Left ventricle myocardium inferior (tissue), 1 donor: Measurements from ENCODE around the gene CDH5. TPM values are rescaled to one million over a fixed set of nuclear protein-coding genes. Genes with fewer than 3 reads are reported as not detected.

Source experiments
- DNase-seq: peaks from one replicate; pipeline ENCODE4 v3.0.0-alpha.2; 2020
- H3K27ac ChIP-seq: fragments of 200-600 bp; replicated peaks from 2 replicates; pipeline ENCODE4 v1.8.0; 2021
- H3K27me3 ChIP-seq: fragments of 200-600 bp; 2 replicates; pipeline ENCODE4 v1.8.0; 2021; ENCODE audit warnings: low read depth
- H3K36me3 ChIP-seq: fragments of 200-600 bp; 2 replicates; pipeline ENCODE4 v1.8.0; 2021
- H3K4me1 ChIP-seq: fragments of 200-600 bp; 2 replicates; pipeline ENCODE4 v1.8.0; 2021
- H3K4me3 ChIP-seq: fragments of 200-600 bp; 2 replicates; pipeline ENCODE4 v1.8.0; 2021; ENCODE audit warnings: mild to moderate bottlenecking, moderate library complexity
- H3K9me3 ChIP-seq: fragments of 200-600 bp; replicated peaks from 2 replicates; pipeline ENCODE4 v1.8.0; 2021
- intact Hi-C: fragments of 100-400 bp; cut with micrococcal nuclease; formaldehyde crosslinking; loops from one replicate; pipeline ENCODE4 v1.11.0; 2022
- total RNA-seq: library from RNA; stranded (reverse); fragmentation: NEBNext Ultra II Directional; extraction: Animal tissue kit (Norgen Biotek cat#: 25700); gene quantifications from one replicate; pipeline ENCODE4 v1.2.1, GENCODE V29; 2021
- TF ChIP-seq, protein P1 (sequence below): fragments of 200-600 bp; IDR thresholded peaks from 2 replicates; pipeline ENCODE4 v1.8.0; 2021; ENCODE audit warnings: antibody characterized with exemption, mild to moderate bottlenecking, borderline replicate concordance
- donor health status: DM: no; HTN: yes; CAD: no; lungs with severe emphysema.

The CDH5 gene
- total RNA-seq, 1 donor from 2014 or later, result 47.1 TPM

DNA sequence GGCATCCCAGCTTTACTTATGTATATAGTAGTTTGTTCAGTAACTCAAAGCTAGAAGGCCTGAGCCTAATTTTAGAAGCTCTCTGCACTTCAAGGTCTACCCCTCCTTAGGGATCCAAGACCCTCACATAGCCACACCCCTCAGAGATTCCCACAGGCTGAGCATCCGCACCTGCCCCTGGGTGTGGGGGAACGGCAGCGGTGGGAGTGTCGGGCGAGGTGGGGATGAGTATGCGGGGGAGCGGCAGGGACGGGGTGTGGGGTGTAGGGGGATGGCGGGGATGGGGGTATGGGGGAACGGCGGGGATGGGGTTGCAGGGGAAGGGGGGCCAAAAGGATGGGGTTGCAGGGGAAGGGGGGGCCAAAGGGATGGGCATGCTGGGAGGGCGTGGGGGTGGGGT is 35.7 kb downstream of the CDH5 start:
- TF ChIP-seq, protein P1, sequence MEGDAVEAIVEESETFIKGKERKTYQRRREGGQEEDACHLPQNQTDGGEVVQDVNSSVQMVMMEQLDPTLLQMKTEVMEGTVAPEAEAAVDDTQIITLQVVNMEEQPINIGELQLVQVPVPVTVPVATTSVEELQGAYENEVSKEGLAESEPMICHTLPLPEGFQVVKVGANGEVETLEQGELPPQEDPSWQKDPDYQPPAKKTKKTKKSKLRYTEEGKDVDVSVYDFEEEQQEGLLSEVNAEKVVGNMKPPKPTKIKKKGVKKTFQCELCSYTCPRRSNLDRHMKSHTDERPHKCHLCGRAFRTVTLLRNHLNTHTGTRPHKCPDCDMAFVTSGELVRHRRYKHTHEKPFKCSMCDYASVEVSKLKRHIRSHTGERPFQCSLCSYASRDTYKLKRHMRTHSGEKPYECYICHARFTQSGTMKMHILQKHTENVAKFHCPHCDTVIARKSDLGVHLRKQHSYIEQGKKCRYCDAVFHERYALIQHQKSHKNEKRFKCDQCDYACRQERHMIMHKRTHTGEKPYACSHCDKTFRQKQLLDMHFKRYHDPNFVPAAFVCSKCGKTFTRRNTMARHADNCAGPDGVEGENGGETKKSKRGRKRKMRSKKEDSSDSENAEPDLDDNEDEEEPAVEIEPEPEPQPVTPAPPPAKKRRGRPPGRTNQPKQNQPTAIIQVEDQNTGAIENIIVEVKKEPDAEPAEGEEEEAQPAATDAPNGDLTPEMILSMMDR, result no peak
- no peak overlapping the region for H3K4me3 ChIP-seq
- peaks cover 16% of the 10 kb centered on the region for H3K36me3 ChIP-seq
- peaks cover 8% of the 10 kb centered on the region for H3K27me3 ChIP-seq
- peak overlapping the region; percentile 73 for H3K27ac ChIP-seq
- intact Hi-C loops, result no loop called here
- peaks cover 7% of the 10 kb centered on the region for H3K9me3 ChIP-seq
- H3K4me1 ChIP-seq, result peaks cover 47% of the 10 kb centered on the region
- DNase-seq, result no peak

DNA sequence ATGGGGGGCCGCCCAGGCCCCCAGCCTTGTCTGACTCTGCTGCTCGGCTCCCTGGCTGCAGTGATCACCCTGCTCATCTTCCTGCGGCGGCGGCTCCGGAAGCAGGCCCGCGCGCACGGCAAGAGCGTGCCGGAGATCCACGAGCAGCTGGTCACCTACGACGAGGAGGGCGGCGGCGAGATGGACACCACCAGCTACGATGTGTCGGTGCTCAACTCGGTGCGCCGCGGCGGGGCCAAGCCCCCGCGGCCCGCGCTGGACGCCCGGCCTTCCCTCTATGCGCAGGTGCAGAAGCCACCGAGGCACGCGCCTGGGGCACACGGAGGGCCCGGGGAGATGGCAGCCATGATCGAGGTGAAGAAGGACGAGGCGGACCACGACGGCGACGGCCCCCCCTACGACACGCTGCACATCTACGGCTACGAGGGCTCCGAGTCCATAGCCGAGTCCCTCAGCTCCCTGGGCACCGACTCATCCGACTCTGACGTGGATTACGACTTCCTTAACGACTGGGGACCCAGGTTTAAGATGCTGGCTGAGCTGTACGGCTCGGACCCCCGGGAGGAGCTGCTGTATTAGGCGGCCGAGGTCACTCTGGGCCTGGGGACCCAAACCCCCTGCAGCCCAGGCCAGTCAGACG is 36.2 kb downstream of the CDH5 start:
- Histone ChIP-seq H3K27me3 (peaks cover 8% of the 10 kb centered on the region), H3K4me1 (peaks cover 52% of the 10 kb centered on the region), H3K36me3 (peaks cover 16% of the 10 kb centered on the region), H3K9me3 (peaks cover 7% of the 10 kb centered on the region), H3K4me3 (no peak overlapping the region), H3K27ac (no peak overlapping the region)
- no peak for DNase-seq
- TF ChIP-seq, protein P1, result no peak
- intact Hi-C loops, result no loop called here

DNA sequence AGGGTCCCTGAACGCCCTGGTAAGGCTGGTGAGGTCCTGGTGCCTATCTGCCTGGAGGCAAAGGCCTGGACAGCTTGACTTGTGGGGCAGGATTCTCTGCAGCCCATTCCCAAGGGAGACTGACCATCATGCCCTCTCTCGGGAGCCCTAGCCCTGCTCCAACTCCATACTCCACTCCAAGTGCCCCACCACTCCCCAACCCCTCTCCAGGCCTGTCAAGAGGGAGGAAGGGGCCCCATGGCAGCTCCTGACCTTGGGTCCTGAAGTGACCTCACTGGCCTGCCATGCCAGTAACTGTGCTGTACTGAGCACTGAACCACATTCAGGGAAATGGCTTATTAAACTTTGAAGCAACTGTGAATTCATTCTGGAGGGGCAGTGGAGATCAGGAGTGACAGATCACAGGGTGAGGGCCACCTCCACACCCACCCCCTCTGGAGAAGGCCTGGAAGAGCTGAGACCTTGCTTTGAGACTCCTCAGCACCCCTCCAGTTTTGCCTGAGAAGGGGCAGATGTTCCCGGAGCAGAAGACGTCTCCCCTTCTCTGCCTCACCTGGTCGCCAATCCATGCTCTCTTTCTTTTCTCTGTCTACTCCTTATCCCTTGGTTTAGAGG is 37.1 kb downstream of the CDH5 start:
- intact Hi-C loops, result no loop called here
- peaks cover 16% of the 10 kb centered on the region for H3K36me3 ChIP-seq
- H3K27ac ChIP-seq, result no peak overlapping the region
- H3K9me3 ChIP-seq, result peaks cover 7% of the 10 kb centered on the region
- H3K4me1 ChIP-seq, result peaks cover 52% of the 10 kb centered on the region
- DNase-seq, result no peak
- H3K27me3 ChIP-seq, result peaks cover 8% of the 10 kb centered on the region
- TF ChIP-seq, protein P1, result no peak
- no peak overlapping the region for H3K4me3 ChIP-seq

DNA sequence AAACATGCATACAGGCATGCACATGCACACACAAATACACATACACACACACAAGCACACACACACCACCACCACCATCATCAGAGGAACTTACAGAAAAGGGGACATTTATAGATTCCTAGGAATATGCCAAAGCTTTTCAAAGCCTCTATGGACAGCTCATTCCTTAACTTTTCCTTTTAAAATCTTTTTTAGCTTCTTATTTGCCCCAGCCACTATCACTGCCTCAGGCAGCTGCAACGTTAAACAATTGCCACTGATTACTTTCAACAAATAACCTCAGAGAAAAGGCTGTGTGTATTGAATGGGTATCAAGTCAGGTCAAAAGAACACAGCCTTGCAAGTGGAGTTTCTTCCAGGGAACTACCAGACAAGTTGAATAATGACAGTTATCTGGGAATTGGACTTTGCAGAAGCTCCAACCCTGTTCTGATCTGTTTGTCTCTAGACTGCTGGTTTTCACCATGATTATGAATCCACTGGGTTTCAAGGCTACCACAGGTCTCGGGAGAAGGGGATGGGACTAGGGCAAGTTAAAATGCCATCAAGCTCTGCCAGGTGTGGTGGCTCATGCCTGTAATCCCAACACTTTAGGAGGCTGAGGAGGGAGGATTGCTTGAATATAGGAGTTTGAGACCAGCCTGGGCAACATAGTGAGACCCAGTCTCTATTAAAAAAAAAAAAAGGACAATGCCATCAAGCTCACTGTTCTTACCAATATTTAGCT is 38.7 kb downstream of the CDH5 start:
- H3K27ac ChIP-seq, result no peak overlapping the region
- no peak for DNase-seq
- H3K4me1 ChIP-seq, result peaks cover 45% of the 10 kb centered on the region
- peaks cover 8% of the 10 kb centered on the region for H3K27me3 ChIP-seq
- peaks cover 16% of the 10 kb centered on the region for H3K36me3 ChIP-seq
- H3K4me3 ChIP-seq, result no peak overlapping the region
- TF ChIP-seq, protein P1, result no peak
- intact Hi-C loops, result loop anchor here (5.0 kb wide), 1 partner anchor 77 kb away; no protein-coding TSS in a partner anchor
- peaks cover 7% of the 10 kb centered on the region for H3K9me3 ChIP-seq

DNA sequence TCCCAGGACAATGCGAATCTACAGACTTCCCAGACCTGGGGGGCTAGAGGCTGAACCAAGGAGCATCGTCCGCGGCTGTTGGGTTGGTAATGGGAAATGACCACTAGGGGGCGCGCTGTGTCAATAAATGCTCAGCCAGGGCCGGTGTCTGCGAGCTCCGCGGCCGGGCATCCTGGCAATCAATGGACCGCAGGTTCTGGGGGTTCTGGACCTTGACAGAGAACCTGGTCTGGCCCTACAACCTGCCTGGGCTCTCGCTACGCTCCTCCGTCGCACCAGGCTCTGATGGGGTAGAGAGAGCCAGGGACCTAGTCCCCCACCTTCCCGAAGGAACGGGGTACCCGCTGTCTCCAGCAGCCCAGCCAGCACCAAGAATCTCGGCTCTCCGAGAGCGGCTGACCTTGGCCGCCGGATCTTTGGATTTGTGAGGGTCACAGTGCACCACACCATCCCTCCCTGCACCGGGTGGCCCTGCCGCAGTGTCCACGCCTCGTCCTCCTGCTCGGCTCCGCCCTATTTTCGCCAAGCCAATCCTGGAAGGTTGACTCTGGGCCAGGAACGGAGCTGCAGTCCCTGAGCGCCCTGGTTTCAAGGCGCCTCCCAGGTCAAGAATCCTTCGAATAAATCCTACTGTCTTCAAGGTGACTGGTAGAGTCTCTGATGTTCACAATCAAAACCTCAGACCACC is 40.2 kb downstream of the CDH5 start:
- intact Hi-C loops, result loop anchor here (5.0 kb wide), 1 partner anchor 76 kb away; no protein-coding TSS in a partner anchor
- TF ChIP-seq, protein P1, result peak; percentile 94
- Histone ChIP-seq H3K9me3 (peaks cover 15% of the 10 kb centered on the region), H3K27me3 (peaks cover 8% of the 10 kb centered on the region), H3K4me3 (peak overlapping the region; percentile 74), H3K27ac (peak overlapping the region; percentile 89), H3K4me1 (peaks cover 31% of the 10 kb centered on the region), H3K36me3 (peaks cover 16% of the 10 kb centered on the region)
- DNase-seq, result peak; percentile 89
